ENCODE measurements around the gene IGSF21.

Gene IGSF21

DNA sequence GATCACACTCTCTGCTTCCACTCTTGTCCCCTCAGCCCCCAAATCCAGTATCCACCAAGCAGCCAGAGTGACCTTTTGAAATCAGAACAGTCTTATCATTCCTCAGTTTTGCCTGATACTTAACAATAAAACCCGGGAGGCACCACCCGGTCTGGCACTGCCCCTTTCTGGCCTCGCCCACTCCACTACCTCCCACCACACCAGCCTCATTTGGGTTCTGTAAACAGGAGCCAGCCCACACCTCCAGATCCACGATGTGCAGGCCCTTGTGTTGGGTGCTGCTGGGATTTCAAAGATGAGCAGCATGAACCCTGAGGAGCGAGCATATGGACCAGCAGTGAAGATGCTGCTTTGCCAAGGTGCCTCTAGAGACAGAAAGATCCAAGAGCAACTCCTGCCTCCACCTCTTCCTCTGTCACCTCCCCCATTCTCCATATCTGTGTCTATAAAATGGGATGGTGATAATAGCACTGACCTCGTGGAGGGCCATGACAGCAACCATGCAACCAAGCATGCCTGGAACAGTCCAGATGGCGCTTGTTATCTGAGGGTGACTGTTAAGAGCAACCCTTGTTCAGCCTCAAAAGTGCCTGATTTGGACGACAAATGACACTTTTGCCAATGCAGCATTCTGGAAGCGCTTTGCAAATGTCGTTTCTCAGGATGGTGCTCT lies 136.0 kb downstream of the IGSF21 start:
- H3K27ac ChIP-seq: no peak overlapping the region
- TF ChIP-seq ZFX (IDR thresholded peaks at IDR 0.05) (no peak), CTCF (conservative IDR thresholded peaks at IDR 0.05) (no peak)

- no peak for TF ChIP-seq ZFX (IDR thresholded peaks at IDR 0.05)
- TF ChIP-seq CTCF (conservative IDR thresholded peaks at IDR 0.05): no peak
- no peak overlapping the region for H3K27ac ChIP-seq
Observed at GRCh38 chr1:18244762-18245161, 137.2 kb downstream of the IGSF21 start.

DNA sequence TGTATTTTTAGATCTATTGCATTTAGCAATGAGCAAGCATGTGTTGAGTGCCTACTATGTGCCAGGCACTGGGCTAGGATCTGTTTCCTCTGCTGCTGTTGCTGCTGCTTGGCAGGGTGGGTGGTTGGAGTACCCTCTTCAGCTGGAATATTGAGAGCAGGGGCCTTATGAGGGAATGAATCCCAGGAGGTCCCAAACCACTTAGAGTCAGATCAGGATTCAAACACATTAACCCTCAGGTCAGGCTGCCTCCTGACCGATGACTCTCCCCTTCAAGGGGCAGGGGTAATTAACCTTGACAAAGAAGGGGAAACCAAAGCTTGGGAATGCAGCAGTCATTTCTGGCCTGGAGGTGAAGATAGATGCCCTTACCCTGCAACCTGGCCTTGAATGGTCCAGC lies 138.0 kb downstream of the IGSF21 start:
- TF ChIP-seq CTCF (conservative IDR thresholded peaks at IDR 0.05): no peak
- no peak overlapping the region for H3K27ac ChIP-seq

DNA sequence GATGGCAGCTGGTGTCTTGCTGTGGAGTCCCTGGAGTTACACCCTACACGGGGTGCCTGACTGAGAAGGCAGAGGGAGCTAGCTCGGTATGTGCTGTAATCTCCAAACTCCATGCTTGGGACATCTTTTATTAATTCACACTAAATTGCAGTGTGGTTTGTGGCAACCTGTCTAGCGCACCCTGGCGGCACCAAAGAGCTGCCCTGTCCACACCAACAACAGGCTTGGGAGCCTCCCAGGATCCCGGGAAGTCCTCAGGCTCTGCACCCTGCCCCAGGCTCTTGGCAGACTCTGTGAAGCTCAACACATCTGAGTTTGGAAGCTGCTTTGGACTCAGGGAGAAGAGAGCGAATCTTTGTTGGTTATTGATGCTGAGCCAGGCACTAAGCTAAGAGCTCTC lies 138.9 kb downstream of the IGSF21 start:
- H3K27ac ChIP-seq: no peak overlapping the region
- TF ChIP-seq CTCF (conservative IDR thresholded peaks at IDR 0.05): peak; percentile 27; the same call in 1 of the 2 replicates
- no peak for TF ChIP-seq ZFX (IDR thresholded peaks at IDR 0.05)

DNA sequence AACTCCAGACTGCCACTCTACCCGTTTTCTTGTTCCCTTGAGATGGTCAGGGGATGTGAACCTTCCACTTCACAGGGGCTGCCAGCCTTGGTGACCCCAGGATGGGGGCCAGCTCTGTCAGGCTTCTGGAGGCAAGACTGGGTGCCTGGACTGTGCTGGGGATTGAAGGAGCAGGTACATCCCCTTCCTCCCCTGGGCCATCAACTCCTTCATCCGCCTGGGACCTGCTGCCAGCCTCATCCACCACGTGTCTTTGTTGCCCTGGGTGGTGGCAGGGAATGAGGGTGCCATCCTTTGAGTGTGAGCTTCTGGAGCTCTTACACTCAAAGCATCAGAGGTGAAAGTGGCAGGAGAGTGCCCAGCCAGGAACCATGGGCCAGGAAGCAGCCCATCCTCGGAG lies 139.6 kb downstream of the IGSF21 start:
- no peak for TF ChIP-seq ZFX (IDR thresholded peaks at IDR 0.05)
- no peak for TF ChIP-seq CTCF (conservative IDR thresholded peaks at IDR 0.05)
- no peak overlapping the region for H3K27ac ChIP-seq

GRCh38 chr1:18249631-18250030 lies 142.0 kb downstream of the IGSF21 start:
- no peak overlapping the region for H3K27ac ChIP-seq
- no peak for TF ChIP-seq ZFX (IDR thresholded peaks at IDR 0.05)

- no peak for TF ChIP-seq ZFX (IDR thresholded peaks at IDR 0.05)
- no peak for TF ChIP-seq CTCF (conservative IDR thresholded peaks at IDR 0.05)
- H3K27ac ChIP-seq: no peak overlapping the region
Observed at GRCh38 chr1:18253093-18253492, 145.5 kb downstream of the IGSF21 start.
